NCI-H1105 (cell line): Measurements from ENCODE around the gene ZMYM2.
"Not testable (repeated sequence)": the region's sequence is repeated elsewhere in the genome, so short reads cannot be mapped to it uniquely, and the experiment has no call there.

Experiments
- DNase-seq: peaks from one replicate; lab custom pipeline; 2025; lab: John Stamatoyannopoulos, UW

ZMYM2 gene

DNA sequence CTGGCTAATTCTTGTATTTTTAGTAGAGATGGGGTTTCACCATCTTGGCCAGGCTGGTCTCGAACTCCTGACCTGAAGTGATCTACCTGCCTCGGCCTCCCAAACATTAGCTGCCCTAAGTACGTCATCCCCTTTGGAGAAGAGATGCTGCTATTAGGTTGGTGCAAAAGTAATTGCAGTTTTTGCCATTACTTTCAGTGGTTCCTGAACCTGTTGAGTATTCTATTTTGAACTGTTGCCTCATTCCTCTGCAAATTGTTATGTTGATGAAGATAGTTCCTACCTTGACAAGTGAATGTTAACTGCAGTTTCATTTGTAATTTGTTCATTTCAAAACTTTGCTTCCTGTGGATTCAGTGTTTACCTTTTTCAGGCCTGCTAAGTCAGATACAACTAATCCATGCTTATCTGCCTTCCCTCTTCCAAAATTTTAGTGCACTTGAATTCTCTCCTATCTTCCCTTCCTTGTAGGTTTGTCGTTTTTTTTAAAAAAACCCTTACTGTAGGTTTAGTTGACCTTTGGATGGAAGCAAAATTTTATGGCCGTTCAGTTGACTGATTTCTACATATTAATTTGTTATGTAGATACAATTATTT is 24.0 kb downstream of the ZMYM2 start:
- no peak for DNase-seq

- DNase-seq, result no peak
Observed at GRCh38 chr13:19984430-19985218, 26.1 kb downstream of the ZMYM2 start.

- no peak for DNase-seq
Observed at GRCh38 chr13:19985219-19985556, 26.7 kb downstream of the ZMYM2 start.

- no peak for DNase-seq
Observed at GRCh38 chr13:19991531-19991930, 33.0 kb downstream of the ZMYM2 start.

DNA sequence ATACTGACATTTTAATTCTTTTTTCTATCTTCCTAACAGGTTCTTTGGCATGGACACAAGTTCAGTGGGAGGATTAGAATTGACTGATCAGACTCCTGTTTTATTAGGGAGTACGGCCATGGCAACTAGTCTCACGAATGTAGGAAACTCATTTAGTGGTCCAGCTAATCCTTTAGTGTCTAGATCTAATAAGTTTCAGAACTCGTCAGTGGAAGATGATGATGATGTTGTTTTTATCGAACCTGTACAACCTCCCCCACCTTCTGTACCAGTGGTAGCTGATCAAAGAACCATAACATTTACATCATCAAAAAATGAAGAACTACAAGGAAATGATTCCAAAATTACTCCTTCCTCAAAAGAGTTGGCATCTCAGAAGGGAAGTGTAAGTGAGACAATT is 34.5 kb downstream of the ZMYM2 start:
- DNase-seq, result no peak

GRCh38 chr13:19998960-19999359 is 40.4 kb downstream of the ZMYM2 start:
- DNase-seq, result no peak

DNA sequence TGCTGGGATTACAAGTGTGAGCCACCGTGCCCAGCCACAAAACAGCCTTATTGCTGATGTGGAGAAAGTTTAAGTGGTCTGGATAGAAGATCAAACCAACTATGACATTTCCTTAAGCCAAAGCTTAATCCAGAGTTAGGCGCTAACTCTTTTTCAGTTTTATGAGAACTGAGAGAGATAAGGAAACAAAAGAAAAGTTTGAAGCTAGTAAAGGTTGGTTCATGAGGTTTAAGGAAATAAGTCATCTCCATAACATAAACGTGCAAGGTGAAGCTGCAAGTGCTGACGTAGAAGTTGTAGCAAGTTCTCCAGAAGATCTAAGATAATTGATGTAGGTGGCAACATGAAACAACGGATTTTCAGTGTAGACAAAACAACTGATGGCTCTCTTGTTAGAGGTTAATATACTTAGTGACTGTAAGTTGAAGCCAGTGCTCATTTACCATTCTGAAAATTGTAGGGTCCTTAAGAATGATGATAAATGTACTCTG is 41.6 kb downstream of the ZMYM2 start:
- DNase-seq, result no peak

DNA sequence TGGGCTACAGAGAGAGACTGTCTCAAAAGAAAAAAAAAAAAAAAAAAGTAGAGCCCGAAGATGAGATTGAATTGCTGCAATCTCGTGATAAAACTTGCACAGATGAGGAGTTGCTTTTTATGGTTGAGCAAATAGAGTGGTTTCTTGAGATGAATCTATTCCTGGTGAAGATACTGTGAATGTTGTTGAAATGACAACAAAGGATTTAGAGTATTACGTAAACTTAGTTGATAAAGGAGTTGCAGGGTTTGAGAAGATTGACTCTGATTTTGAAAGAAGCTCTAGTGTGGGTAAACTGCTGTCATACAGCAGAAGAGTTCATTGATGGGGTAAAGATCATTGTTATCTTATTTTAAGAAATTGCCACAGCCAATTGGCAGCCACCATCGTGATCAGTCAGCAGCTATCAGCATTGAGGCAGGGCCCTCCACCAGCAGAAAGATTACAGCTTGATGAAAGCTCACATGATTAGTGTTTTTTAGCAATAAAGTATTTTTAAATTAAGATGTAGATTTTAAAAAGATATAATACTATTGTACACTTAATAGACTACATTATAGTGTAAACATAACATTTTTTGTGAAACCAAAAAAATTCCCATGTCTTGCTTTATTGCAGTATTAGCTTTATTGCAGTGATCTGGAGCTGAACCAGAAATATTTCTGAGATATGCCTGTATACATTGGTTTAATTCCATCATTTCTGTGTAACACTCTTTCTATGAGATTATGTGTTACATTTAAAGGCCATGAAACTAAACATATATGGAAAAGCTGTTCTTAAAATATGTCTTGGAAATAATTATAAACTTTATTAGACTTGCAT is 43.1 kb downstream of the ZMYM2 start:
- no peak for DNase-seq

DNA sequence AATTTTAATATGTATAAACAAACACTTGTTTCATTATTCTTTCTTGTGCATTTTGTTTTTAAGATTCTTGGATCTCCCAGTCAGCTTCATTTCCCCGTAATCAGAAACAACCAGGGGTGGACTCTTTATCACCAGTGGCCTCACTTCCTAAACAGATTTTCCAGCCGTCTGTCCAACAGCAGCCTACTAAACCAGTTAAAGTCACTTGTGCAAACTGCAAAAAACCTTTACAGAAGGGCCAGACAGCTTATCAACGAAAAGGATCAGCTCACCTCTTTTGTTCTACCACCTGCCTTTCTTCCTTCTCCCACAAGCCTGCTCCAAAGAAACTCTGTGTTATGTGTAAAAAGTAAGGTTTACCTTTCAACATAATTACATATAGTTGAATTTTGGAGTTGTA is 44.3 kb downstream of the ZMYM2 start:
- no peak for DNase-seq

DNA sequence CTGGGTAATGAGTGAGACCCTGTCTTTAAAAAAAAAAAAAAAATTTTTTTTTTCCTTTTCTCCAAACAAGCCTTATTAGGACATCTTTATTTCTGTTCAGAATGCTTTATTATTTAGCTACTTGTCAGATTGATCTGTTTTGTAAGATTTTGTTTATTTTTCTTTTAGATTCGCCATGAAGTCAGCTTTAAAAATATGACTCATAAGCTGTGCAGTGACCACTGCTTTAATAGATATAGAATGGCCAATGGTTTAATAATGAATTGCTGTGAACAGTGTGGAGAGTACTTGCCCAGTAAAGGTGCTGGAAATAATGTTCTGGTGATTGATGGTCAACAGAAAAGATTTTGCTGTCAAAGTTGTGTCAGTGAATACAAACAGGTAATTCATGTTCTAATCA is 47.7 kb downstream of the ZMYM2 start:
- DNase-seq, result no peak

DNA sequence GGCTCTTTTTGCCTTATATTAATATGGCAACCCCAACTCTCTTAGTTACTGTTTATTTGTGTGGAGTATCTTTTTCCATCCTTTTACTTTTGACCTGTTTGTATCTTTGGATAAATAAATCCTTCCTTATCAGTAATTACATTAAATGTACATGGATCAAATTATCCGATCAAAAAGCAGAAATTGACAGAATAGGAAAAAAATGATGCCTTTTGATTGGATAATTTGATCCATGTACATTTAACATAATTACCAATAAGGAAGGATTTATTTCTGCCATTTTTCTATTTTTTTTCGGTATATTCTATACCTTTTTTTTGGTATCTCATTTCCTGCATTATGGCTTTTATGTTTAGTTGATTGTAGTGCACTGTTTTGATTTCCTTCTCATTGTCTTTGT is 57.2 kb downstream of the ZMYM2 start:
- DNase-seq, result no peak

DNA sequence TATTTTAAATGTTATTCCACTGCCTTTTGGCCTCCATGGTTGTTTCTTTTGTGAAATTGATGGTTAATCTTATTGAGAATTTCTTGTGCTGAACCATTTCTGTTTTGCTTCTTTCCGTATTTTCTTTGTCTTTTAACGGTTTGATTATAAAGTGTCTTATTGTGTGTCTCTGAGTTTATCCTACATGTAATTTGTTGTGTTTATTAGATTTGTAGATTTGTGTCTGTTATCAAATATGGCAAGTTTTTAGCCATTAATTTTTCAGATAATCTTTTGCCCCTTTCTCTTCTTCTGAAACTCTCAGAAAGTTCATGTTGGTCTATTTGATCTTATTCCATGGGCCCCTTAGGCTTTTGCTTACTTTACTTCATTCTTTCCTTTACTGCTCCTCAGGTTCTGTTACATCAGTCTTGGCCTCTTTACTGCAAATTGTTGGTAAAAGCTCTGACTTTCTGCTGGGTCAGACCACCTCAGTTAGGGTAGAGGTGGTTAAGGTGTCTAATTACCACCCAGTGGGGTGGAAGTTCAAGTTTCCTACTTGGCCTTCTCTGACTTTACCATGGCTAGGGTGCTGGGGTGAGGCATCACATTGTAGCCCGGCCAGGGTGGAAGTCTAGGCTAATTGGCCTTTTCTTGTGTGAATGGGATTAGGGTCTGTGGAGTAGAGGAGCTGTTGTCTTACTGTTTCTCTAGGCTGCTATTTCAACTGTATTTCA is 58.3 kb downstream of the ZMYM2 start:
- no peak for DNase-seq

GRCh38 chr13:20017365-20017711 is 58.8 kb downstream of the ZMYM2 start:
- DNase-seq, result no peak

DNA sequence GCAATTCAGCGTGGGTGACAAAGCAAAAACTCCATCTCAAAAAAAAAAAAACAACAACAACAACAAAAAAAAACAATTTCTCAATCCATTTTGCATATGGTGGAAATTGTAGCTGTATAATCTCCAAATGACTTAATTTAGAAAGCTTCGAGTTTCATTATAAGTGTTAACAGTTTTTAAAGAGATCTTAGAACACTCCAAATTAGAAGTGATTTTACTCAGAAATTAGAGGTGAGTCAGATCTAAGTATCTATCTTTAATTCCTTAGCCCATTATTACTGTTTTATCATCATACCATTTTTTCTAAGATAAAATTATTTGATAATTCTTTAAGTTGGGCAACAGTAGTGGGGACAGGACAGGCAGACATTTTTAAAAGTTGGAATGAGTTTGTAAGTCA is 60.5 kb downstream of the ZMYM2 start:
- DNase-seq, result no peak

- DNase-seq, result no peak
Observed at GRCh38 chr13:20024702-20025101, 66.2 kb downstream of the ZMYM2 start.

- no peak for DNase-seq
Observed at GRCh38 chr13:20028953-20029352, 70.4 kb downstream of the ZMYM2 start.

DNA sequence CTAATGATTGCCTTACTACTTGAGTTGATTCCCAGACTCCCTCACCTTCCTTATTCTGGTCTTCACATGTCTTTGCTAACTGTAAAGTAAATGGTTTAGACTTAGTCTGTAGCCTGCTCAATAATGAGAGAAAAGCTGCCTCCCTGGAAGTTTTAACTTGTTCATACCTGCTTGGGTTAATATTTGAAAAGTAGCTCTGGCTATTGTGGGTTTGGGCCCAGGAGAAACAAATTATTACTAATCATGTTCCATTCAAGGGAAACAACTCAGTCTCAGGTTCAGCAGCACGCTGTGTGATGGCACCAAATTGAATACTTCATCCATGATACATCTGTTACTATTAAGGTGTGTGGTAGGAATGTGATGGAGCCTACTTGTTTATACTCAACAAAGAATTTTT is 75.0 kb downstream of the ZMYM2 start:
- DNase-seq, result no peak

DNA sequence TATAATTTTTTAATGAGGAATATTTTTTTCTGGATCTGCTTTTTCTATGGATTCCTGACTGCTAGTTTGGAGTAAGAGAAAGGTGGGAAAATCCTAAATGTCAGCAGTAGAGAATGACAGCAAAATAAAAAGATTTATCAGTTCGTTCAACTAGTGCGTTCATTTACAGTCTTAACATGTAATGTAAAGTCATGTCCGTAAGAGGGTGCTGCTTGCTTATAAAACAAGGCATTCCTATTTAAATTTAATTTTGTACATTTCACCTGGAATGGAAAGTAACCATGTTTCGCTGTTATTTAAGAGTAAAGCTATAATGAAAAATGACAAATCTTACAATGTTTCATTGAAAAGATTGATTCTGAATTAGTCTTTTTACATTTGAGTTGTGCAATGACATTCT is 76.6 kb downstream of the ZMYM2 start:
- no peak for DNase-seq

DNA sequence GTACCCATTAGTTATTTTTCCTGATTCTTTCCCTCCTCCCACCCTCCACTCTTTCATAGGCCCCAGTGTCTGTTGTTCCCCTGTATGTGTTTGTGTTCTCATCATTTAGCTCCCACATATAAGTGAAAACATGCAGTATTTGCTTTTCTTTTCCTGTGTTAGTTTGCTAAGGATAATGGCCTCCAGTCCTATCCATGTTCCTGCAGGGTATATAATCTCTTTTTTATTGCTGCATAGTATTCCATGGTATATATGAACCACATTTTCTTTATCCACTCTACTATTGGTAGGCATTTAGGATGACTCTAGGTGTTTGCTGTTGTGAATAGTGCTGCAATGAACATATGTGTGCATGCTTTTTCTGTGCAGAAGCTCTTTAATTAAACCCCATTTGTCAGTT is 79.4 kb downstream of the ZMYM2 start:
- DNase-seq, result no peak

GRCh38 chr13:20042603-20043002 is 84.1 kb downstream of the ZMYM2 start:
- DNase-seq, result not testable (repeated sequence)

DNA sequence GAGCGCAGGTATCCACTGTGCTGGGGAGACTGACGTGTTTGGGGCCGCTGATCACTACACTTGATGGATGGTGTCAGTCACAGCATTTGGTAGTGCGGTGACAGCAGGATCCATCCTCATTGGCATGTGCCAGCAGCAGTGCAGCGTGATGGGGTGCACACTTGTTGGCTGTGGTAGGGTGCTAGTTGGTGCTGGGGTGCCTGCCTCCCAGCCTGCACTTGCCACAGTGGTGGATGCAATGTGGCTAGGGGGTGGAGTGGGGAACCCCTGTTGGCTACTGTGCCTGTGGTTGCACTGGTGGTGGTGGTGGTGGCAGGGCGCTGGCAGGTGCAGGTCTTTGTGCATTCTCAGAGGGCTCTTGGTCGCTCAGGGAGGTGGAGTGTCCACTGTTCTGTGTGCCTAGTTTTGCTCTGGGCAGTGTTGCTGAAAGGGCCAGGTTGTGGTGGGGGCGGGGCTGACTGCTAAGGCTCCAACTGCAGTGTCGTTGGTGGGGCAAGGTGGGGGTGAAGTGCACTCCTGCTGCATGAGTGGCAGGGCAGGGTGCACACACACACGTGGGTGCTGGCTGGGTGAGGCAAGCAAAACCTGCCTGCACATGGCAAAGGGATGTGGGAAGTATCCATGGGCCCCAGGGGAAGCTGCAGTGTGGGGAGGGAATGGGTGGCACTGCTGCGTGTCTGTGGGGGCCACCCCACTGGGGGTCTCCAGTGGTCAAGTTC is 84.8 kb downstream of the ZMYM2 start:
- no peak for DNase-seq

DNA sequence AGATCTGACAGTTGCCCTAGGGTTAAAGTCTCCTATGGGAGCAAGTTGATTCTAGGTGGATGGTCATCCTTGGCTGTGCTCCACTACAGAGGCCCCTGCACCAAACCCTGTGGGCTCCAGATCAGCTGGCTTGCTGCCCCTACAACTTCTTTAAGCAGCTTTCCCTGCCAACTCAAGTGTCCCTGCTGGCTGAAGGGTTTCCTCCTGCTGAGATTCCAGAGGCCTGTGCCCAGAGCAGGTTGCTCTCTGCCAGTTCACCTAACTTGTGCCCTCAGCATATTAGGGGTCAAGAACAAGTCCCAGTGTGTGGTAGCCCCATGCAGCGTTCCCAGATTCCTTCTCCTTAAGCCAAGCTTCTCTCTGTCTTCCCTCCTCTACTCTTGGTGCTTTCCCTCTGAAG is 85.6 kb downstream of the ZMYM2 start:
- DNase-seq, result no peak
